HPDE6-E6E7 (cell line): ENCODE results near the gene DACT3.

Experiments
- DNase-seq: peaks from one replicate; pipeline ENCODE4 v3.0.0; 2011; ENCODE audit warnings: missing footprints; ENCODE audit errors: extremely low spot score

The DACT3 gene, protein sequence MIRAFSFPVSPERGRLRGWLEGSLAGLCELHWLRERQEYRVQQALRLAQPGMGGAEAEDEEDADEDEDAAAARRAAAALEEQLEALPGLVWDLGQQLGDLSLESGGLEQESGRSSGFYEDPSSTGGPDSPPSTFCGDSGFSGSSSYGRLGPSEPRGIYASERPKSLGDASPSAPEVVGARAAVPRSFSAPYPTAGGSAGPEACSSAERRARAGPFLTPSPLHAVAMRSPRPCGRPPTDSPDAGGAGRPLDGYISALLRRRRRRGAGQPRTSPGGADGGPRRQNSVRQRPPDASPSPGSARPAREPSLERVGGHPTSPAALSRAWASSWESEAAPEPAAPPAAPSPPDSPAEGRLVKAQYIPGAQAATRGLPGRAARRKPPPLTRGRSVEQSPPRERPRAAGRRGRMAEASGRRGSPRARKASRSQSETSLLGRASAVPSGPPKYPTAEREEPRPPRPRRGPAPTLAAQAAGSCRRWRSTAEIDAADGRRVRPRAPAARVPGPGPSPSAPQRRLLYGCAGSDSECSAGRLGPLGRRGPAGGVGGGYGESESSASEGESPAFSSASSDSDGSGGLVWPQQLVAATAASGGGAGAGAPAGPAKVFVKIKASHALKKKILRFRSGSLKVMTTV

DNA sequence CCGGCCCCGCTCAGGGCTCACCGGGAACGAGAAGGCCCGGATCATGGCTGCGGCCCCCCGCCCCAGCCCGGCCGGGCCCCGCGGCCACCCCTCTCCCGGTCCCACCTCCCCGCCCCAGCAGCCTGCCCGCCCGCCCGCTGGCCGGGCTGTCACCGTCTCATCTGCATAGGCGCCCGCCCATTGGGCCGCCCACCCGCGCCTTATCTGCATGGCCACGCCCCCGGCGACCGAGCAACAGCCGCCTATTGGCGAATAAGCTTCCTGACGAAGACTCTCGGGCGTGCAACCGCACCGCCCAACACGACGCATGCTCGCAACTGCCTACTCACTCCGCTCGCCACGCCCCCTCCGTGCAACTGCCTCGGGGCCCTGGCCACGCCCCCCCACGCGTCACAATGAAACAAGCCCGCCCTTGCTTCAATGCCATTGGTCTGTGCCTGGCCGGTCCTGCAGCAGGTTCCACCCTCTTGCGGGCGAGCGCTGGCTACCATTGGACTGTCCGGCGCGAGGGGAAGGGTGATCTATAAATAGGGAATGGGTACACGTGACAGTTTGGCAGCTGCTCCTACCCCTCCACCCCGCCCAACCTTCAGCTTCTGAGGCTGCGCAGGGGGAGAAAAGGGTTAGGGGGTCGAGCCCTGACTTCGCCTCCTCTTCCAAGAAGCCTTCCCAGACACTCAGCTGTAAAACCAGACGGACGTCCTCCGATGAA lies at the start of gene DACT3:
Gene DACT3, minus strand, starts transcription at position 163 of the 712 bp plus-strand sequence. Its CDS starts 118 bp downstream, at position 45.
- peak; percentile 97 for DNase-seq

DNA sequence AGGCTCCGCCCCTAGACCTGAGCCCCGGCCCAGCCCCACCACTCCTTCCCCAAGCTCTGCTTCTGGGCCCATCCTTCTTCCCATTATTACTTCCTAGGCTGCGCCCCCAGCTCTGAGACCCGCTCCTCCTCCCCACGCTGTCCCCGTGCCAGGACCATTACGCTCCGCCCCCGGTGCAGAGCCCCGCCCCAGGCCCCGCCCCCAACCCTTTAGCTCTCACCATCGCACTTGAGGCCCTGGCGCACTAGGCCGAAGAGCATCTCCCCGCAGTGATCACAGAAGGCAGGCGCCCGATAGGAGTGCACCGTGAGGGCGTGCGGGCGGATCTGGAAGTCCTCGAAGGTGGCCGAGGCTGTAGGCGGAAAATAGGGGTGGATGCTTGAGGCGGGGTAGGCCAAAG lies 49.7 kb upstream of the DACT3 start:
- no peak for DNase-seq

DNA sequence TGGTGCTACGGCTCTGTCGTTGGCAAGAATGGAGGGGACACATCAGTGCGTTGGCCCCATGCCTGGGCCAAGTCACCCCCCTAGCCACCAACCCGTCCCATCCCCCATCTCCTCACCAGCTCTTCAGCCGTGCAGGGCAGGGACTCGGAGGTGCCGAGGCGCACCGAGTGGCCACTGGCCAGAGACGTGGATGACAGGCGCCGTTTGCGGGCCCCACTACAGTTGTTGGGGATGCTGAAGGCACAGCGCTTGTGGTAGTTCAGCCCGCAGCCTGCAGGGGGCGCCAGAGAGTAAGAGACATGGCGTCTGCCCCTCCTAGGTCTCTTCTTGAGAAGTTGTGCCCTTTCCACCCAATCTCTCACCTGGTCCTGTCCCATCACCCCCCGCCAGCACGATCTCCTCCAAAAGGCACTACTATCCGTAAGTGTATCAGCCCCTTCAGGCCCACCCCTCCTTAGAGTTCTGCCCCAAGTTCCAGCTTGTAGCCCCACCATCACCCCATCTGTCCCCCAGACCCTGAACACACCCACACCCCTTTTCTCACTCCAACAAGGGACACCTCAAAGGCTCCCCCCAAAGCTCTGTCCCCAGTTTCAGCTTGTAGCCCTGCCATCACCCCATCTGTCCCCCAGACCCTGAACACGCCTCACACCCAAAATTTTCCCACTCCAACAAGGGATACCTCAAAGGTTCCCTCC lies 43.5 kb upstream of the DACT3 start:
- no peak for DNase-seq

DNA sequence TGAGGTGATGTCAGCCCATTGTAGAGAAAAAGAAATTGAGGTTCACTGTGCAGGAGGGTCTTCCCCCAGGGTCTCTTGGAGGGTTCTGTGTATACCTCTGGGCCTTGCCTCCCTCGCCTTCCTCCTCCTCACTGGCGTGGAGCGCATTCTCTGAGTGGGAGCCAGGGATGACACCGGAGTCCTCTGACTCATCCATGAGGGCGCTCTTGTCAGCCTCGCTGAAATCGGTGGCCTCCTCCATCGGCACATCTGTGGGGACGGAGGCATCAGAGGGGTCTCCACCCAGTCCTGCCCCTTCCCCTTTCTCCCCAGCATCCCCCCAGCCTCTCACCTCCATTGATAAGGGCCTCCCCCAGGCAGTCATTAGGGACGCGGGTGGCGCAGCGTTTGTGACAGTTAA lies 39.7 kb upstream of the DACT3 start:
- DNase-seq = no peak

DNA sequence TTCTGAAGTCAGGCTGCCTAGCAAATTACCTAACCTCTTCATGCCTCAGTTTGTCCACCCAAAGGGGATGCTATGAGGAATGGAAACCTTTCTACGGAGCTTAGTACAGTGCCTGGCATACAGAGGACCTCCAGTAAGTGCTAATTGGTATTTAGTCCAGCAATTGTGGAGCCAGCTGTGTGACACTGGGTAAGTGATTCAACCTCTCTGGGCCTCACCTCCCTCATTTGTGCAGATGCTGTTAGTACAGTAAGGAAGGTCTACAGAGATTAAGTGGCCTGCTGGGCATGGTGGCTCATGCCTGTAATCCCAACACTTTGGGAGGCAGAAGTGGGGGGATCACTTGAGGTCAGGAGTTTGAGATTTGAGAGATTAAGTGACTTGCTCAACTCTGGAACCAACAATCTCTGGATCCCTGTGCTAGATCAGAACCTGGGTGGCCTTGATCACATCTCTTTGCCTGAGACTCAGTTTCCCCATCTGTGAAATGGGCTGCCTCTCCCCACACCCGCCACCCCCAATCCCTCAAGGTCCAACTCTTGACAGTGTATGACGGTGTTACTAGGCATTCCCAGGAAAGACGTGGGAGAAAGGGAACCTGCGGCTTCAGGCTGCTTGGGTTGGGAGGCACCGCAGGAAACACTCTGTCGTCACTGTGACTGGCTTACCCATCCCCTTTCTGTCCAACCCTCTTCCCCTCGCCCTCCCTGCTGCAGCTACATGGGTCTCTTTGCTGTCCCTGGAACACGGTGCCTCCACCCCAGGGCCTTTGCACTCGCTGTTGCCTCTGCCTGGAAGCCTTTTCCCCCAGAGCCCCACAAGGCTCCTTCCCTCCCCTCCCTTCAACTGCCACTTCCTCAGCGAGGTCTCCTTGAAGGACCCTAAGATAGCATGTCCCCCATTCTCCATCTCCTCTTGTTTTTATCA lies 37.7 kb upstream of the DACT3 start:
- no peak for DNase-seq

DNA sequence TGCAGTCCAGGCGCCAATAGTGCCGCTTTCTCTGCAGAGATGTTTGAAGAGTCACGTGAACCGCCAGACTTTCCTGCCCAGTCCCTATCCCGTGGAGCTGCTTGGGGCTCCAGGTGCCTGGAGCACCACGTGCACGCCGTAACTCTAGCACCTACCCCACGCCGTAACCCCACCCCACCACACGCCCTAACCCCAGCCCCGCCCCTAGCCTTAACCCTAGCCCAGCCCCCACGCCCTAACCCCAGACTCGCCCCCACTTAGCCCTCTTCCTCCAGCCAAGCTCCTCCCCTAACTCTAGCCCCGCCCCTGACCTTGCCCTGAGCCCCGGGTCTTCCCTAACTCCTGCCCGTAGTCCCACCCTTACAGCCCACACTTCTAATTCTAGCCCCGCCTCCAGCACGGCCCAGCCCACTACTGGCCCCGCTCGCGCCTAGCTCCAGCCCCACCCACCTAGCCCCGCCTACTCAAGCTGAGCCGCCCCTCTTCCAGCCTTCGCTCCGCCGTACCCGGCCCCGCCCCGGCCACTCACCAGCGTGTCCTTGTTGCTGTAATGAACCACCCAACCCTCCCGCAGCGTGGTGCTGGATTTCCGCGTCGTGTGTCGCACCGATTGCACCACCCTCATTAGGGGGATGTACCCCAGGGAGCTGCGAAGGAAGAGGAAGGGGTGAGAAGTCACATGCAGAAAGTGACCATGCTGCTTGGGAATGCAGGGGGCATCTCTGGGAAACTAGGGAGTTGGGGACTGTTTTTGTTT lies 36.4 kb upstream of the DACT3 start:
- DNase-seq = no peak

DNA sequence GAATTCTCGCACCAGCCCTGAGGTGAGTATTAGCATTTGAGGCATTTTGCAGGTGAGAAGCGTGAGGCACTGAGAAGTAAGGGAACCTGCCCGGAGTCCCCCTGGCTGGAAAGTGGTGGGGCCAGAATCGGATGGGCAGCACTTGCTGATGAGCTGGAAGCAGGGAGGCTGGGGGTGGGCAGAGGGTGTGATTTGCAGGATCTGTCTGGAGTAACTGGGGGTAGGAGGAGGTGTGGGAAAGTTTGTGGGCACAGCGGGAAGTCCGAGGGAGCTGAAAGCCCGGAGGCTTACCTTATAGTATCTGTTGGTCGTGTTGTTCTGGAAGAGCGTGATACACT lies 35.9 kb upstream of the DACT3 start:
- no peak for DNase-seq

DNA sequence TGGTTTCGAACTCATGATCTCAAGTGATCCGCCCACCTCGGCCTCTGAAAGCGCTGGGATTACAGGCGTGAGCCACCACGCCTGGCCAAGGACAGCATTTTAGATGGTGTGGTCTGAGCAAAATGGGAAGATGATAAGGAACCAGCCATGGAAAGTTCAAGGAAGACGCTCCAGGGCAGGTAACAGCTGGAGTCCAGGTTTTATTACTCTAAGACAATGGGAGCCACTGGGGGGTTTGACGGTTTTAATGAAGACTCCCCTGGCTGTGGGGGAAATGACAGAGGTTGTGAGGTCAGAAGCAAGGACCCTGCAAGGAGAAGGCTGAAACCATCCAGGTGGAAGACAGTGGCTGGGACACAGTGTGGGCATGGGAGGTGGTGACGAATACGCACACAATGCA lies 35.1 kb upstream of the DACT3 start:
- no peak for DNase-seq

DNA sequence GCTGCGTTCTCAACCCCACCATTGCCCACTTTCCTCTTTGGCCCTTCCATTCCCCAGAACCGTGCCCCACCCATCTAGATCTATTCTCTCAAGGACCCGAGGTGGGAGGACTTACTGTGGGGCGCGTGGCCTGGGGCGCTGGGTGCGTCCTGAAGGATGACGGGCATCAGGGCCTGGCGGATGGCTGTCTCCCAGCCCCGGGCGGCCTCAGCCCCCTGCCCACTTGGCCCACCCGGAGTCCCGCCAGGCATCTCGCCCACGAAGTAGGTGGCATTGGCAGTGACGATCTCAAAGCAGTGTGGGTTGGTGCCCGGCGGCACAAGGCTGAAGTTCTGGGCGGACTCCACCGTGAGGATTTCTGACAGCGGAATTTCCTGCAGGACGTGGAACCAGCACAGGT lies 32.8 kb upstream of the DACT3 start:
- no peak for DNase-seq

DNA sequence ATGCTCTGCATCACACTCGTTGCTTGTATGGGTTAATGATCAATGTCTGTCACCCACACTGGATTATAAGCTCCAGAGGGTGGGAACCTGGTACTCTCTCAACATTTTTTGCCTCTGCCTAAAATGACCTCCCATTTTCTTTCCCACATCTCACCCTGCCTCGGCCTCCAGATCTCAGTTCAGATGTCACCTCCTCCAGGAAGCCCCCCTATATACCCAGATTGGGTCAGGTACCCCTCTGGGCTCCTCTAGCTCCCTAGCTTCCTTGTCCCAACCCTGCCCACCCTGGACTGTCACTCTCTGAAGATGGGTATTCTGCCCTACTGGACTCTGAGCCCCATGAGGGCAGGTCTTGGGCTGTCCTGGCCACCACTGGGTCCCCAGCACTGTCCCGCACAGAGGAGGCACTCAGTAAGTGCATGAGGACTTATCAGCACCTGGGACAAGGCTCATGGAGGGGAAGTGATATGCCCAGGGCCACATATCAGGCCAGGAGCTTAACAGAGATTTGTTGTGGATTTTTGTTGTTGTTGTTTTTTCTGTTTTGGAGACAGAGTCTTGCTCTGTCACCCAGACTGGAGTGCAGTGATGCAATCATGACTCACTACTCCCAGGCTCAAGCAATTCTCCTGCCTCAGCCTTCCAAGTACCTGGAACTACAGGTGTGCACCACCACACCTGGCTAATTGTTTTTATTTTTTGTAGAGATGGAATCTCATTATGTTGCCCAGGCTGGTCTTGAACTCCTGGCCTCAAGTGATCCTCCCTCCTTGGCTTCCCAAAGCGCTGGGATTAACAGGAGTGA lies 32.1 kb upstream of the DACT3 start:
- no peak for DNase-seq

DNA sequence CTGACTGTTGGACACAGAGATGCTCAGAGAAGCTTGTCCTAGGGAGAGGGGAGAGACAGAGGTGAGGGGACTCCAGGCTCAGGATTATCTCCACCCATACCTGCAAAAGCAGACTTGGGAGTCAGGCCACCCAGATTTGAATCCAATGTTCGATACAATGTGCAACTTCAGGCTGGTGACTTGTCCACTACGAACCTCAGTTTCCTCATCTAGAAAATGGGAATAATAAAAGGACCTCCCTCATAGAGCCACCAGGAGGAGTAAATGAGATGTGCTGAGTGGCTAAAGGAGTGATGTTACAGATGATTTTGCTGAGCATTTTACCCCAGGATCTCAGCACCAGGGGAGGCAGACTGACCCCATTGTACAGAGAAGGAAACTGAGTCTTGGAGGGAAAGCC lies 31.0 kb upstream of the DACT3 start:
- DNase-seq = no peak

DNA sequence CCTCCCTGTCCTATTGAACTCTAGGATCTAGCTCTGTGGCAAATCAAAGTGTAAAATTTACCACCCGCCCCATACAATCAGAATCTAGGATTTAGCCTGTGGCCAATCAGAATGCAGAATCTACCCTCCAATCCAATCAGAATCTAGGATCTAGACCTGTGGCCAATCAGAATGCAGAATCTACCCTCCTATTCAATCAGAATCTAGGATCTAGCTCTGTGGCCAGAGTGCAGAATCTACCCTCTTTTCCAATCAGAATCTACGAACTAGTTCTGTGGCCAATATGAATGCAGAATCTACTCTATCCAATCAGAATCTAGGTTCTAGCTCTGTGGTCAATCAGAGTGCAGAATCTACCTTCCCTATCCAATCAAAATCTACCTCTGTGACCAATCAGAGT lies 30.1 kb upstream of the DACT3 start:
- DNase-seq = no peak

DNA sequence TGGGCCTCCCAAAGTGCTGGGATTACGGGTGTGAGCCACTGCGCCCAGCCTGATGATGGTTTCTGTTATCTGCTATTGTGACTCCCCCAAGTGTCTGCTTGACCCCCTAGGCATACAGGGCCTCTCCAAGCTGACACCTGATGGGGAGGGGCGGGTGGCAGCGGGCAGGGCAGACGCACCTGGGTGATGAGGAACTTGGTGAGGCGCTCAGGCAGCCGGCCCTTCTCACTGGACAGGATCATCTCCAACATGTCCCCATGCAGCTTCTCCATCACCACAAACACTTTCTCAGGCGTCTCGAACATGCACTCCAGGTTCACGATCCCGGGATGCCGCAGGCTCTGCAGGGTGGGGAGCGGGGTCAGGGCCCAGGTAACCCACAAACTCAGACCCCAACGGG lies 28.4 kb upstream of the DACT3 start:
- DNase-seq = no peak

DNA sequence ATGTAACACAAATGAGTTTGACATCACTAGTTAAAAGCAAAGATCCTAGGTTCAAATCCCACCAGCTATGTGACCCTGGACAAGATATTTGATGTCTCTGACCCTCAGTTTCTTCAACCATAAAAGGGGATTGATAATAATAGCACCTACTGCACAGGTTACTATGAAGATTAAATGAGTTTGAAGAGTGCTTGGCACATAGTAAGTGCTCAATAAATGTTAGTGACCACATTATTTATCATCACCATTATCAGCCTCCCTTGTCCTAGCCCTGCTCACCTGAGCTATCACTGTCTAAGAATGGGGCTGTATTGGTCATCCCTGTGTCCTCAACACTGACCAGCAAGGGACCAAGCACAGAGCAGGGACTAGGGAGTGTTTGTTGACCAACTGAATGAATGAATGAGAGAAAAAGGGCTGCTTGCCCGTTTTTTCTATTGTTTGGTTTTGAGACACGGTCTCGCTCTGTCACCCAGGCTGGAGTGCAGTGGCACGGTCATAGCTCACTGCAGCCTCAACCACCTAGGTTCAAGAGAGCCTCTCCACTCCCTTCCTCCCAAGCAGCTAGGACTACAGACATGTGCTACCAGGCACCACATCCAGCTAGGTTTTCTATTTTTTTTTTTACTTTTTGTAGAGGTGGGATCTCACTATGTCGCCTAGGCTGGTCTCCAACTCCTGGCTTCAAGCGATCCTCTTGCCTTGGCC lies 26.6 kb upstream of the DACT3 start:
- no peak for DNase-seq

DNA sequence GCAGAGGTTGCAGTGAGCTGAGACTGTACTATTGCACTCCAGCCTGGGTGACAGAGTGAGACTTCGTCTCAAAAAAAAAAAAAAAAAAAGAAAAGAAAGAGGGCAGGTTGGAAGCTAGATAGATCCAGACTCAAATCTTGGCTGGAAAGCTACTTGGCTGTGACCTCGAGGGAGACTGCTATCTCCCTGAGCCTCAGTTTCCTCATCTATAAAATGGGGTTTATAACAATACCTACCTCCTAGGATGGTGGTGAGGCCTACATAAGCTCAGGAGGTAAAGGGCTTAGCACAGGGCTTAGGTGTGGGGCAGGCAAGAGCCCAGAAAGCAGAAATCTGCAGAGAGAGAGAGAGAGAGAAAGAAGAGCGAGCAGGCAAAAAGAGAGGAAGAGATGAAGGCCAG lies 24.2 kb upstream of the DACT3 start:
- DNase-seq = no peak

DNA sequence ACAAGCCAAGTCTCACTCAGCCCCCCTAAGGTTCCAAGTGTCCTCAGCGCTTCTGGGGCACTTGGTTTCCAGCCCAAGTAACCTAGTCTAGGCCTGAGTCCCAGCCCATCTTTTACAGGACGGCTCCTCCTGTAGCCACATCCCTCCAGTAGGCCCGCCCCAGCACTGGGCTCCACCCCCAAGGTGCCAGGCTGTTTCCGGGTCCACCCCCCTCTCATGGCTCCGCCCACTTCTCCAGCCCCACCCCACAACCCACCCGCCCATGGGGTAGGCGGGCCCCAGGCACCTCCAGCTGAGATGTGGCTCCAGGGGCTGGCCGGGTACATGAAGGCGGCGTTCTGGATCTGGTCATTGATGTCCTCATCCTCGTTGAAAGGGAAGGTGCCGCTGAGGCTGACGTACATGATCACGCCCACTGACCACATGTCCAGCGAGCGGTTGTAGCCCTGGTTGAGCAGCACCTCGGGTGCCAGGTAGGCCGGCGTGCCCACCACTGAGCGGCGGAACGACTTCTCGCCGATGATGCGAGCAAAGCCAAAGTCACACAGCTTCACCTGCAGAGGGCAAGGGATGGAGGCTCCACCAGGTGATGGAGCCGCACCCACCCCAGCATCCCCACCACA lies 17.2 kb upstream of the DACT3 start:
- peak; percentile 31 for DNase-seq

DNA sequence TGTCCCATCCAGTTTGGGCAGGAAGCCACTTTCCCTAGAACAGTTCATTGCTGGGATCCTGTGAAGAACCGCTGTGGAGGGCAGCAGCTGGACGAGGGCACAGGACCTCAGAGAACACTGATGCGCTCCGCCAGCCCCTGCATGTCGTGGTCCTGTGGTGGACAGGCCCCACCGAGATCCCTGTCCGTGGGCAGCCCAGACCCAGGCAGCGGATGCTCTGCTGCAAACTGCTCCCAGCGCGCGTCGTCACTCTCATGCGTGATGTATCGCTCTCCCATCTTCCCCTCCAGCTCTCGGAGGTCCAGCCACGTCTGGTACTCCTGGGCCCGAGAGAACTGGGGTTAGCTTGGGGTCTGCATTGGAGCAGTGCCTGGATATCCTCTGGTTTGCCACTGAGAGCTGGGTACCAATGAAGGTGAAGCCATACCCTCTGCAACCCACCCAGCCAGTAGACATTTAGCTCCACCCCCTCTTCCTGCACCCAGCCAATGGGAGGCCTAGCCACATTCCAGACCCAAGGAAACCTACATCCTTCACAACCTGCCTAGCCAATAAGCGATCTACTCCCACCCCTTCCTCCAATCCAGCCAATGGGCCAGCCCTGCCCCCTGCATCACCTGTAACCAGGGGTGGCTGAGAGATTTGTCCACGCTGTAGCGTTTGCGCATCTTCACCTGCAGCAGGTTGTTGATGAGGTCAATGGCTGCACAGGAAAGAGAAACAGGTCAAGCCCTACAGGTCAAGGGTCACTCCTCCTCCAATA lies 13.6 kb upstream of the DACT3 start:
- DNase-seq = no peak

DNA sequence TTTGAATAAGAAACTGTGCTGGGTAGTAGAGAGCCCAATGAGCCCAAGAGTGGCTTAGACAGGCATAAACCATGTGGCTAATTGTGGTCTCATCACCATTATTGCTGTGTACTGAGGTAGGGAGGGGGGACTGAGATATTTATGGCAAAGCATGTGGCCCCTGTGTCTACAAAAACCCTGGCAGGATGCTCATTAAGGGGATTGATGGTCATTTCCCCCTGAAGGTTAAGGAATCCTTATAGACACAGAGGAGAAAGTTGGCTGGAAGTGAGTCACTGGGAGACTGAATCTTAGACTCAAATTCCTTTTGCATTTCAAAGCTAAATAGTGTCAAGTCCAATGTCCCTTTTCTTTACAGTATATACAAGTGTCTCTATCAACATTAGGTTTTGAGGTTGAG lies 9.8 kb upstream of the DACT3 start:
- DNase-seq = no peak
